Inflammatory macrophage treated with lipopolysaccharide for 1 hour (primary cell): ENCODE results near the gene EIF3F.
A peak's percentile ranks its signal among the peaks of the same experiment; 100 is the strongest.

Experiments used
- DNase-seq, 2 donors: peaks; one replicate each; pipeline ENCODE4 v3.0.0-alpha.2; 2020 to 2022

Gene EIF3F

DNA sequence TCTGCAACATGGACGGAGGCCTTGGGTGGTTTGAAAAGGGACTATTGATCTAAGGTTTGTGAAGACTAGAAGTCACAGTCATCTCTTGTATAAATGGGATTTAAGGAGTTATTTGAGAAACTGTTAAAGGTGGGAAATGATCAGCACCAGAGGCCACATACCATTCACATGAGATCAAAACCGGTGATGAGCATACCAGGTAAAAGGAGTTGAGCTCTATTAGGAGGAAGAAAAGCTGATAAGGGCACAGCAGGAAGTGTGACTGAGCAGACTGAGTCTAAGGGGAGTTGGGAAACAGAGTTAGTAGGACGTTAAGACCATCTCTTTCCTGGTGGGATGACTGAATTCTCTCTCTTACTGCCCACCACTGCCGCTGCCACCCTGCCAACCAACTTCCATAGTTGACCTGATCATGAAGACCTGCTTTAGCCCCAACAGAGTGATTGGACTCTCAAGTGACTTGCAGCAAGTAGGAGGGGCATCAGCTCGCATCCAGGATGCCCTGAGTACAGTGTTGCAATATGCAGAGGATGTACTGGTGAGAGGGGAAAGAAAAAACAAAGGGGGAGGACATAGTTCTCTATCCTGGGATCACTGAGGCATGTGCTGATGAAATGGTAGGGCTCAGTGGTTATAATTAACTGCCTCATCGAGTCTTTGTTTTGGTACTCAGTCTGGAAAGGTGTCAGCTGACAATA, 7.6 kb downstream of the EIF3F start:
- DNase-seq, result no peak

- no peak for DNase-seq
These were observed 12.7 kb downstream of the EIF3F start for GRCh38 chr11:7999795-8000194.

DNA sequence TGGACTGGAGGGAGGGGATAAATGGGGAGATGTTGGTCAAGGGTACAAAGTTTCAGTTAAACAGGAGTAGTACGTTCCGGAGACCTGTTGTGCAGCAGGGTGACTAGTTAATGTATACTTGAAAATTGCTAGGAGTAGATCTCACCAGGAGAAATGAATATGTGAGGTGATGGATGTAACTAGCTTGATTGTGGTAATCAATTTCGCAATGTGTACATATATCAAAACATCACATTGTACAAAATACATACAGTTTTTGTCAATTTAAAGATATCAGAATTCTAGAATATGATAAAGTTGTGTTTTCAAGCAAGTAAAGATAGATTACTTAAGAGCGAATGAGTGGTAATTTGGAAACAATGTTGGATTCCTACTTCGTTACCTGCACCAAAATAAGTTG, 13.3 kb downstream of the EIF3F start:
- DNase-seq, result no peak

DNA sequence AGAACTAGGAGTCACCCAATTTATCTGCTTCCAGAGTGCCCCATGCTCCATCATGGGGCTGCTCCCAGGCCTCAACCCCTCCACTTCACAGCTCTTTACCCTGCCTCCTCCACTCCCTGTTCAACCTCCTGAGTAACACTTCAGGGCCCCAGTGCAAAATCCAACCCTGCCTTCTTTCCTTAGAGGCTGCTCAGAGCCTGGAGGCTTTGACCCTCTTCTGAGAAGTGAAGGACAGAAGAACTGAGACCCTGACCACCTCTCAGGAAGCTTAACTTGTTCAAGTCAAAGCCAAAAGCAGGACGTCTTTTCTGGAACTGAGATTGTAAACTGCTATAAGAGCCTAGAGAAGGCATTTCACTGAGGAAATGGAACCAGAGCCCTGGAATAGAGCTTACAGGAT, 15.5 kb downstream of the EIF3F start:
- DNase-seq, result no peak

DNA sequence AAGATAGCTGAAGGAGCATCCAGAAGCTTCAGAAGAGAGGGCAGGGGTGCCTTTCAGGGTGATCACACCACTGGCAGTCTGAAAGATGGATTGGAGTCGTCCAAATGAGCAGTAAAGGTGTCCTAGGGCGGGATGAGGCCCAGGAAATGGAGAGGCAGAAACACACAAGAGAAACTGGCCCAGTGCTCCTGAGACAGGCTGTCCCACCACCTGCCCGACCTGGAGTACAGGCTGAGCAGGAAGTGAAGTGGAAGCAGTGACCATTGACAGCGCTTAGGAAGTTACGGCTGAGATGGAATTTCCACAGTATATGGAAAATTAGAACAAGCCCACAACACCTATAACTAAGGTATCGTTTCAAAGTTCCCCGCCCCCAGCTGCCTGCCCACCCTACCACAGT, 16.1 kb downstream of the EIF3F start:
- DNase-seq, result no peak

- no peak for DNase-seq
These were observed 16.9 kb downstream of the EIF3F start for GRCh38 chr11:8004008-8004407.

DNA sequence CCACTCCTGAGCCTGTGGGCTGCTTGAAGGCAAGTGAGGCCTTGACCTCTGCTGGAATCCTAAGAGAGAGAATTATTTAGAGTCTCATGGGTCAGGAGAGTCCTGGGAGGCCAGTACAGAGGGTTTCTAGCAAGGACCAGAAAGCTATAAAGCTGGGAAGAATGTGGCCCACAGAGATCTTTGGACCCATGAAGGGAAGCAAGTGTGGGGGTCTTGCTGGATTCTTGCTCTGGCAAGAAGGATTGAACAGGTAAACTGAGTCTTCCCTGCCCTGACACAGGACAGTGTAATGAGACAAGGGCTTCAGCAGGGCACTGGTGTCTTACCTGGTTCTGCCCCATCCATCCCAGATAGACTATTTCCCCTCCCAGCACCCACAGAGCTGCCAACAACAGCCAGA, 18.4 kb downstream of the EIF3F start:
- no peak for DNase-seq

DNA sequence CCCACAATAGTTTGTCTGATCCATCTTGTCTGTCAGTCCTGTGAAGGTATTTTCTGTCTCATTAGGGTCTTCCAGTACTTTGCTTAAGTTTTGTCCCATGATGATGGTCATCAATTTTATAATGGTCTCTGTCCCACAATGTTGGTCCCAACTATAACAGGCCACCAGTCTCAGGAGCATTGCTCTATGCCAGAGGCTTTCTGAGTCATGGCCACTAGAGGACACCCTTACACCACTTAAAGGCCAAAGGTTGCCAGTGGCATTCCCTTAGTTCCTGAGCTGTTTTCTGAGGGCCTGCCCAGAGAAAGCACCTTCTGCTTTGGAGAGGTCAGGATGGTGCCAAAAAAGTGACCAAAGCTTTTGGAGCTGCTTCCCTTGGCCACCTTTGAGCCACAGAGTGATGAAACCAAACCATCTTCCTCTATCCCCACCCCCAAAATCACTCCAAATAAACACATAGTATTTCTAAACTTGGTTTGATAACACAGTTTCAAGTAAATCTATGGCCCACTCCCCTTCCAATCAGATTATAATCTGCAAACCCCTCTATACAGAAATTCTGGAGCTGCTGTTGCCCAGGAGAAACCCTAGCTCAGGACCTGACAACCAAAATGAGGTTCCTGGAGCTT, 19.3 kb downstream of the EIF3F start:
- DNase-seq, result peak; percentile 43 to 82

DNA sequence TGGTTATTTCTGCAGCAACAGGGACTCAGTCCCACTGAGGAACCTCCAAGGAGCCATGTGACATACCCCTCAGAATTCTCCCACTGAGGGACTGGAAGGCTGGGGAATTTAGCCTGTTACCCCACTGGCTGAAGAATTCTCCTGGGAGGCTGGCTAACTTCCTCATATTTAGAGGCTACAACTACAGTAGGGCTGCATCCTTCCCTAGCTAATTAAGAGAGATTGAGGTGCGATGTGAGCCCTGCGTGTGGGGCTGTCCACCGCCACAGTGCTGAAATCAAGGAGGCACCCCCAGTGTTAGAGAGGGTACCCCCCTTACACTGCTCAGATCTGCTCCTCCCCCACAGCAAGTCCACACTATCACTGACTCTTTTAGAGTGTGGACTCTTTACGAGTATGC, 21.1 kb downstream of the EIF3F start:
- DNase-seq, result peak; percentile 15 to 41

- no peak for DNase-seq
These were observed 22.7 kb downstream of the EIF3F start for GRCh38 chr11:8009856-8010255.

GRCh38 chr11:8011371-8011770, 24.2 kb downstream of the EIF3F start:
- peak; percentile 23 to 41 for DNase-seq

- DNase-seq, result no peak
These were observed 24.9 kb downstream of the EIF3F start for GRCh38 chr11:8011981-8012444.

DNA sequence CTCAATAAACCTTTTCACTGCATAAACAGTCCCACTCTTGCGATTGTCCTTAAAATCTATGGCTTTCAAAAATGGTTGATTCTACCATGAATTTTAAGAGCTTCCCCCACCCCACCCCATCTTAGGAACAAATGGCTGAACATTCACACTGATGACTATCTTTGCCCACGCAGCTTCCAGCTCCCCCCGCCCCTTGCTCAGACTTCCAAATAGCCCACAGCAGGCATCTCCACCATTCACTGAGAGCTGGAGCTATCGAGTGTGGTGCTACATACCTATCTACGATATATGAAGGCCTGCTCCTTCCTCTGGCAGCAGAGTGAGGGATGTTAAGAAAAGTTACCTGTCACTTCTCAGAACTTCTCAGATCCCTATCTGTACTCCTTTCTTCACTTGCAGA, 26.7 kb downstream of the EIF3F start:
- no peak for DNase-seq

DNA sequence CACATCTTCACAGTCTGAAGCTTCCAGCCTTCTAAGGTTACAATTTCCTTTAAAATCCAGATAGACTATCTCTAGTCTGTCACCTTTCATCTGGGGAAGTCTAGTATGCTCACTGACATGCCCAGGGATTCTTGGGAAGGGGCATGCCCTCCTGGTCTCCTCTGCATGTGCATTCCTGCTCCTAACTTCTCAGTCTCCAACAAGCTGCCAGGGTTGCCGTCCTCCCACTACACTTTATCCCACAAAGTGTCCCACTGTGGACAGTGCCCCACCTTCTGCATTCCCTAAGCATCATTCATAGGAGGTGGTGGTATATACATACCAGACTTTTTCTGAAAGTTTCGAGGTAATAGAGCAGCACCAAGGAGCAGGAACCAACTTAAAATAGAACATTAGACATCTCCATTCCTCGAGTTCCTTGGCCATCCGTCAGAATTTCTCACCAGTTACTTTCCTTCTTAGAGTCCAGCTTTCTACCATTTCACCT, 28.7 kb downstream of the EIF3F start:
- DNase-seq, result no peak

DNA sequence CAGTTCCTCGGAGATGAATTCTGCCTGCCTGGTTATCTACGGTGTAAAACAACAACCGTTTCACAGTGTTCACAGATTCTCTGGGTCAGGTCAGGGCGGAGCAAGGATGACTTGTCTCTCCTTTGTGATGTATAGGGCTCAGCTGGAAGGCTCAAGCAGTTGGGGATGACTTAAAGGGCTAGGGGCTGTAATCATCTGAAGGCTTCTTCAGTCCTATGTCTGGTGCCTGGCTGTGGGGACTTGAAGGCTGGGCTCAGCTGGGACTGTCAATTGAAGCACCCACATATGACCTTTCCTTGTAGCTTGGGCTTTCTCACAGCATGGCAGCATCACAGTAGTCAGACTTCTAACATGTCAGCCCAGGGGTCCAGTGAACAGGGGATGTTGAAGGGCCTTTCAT, 29.3 kb downstream of the EIF3F start:
- DNase-seq, result no peak

DNA sequence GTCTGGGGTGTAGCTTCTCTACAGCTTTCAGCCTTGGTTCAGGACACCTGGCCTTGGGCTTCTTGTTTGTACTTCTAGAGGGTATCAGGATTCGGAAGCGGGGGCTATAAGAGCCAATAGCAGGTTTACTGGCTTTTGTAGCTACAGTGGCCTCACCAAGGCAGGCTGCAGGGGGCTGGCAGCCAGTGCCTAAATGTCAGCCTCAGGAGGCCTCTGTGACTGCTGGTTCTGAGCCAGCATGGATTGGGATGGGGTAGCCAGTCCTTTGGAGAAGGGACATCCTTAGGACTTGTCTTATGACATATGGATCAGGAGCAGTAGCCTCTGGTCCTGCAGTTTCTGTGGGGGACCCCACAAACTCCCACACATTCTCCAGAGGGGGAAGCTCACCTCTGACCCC, 29.9 kb downstream of the EIF3F start:
- no peak for DNase-seq

- DNase-seq, result no peak
These were observed 30.9 kb downstream of the EIF3F start for GRCh38 chr11:8017894-8018483.

- no peak for DNase-seq
These were observed 31.6 kb downstream of the EIF3F start for GRCh38 chr11:8018484-8019313.

DNA sequence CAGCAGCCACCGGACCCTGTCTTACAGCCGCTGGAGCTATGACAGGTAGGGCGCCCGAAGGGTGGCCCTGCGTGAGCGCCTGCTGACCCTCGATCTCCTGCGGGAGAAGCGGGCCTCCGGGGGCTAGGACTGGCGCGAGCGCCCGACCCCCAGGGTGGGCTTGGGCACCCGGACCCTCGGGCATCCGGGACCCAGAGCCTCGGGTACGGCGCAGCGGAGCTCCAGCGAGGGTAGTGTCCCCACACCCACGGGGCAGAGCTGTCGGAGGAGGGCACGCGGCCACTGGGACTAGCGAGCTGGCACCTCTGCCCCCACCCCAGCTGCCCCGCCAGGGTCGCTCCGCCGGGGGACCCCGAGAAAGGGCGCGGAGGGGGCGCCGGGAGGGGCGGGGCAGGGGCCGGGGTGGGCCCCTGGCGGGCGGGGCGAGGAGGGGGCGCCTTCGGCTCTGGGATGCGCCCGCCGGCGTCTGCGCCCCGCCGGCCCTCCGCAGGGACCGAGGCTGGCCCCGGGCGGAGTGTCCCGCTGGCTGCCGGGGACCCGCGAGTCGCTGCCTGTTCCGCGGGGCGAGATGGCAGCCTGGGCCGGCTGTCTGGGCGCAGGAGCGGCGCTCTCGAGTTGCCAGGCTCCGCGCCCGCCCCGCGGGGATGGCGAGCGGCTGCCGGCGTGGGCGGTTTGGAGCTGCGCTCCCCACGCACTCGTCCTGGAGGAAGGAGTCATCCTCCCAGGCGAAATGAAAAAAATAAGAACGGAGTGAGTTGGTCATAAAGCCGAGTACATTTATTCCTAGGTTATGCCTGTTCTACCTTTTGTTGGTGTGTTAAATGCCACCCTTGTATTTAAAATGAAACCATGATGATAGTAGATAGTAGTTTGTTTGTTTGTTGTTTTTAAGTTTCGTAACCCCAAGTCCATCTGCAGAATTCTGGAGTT, 32.4 kb downstream of the EIF3F start:
- DNase-seq, result peak; percentile 4 to 26

DNA sequence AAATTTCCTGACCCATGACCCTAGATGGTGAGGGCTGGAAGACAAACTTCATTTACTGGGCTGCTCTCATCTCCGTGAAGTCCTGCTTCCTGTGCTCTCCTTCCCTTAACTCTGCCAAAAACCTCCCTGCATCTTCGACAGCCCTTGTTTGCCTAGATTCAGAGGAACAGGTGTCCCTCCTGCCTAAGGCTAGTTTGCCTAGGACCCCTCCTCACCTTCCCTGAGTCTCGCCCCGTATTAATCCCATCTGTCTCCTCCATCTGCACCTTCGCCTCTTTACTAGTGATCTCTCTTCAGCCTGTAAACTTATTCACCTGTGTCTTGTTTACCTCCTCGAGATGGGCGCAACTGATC, 33.1 kb downstream of the EIF3F start:
- DNase-seq, result no peak

- no peak for DNase-seq
These were observed 34.8 kb downstream of the EIF3F start for GRCh38 chr11:8021920-8022319.

- no peak for DNase-seq
These were observed 35.7 kb downstream of the EIF3F start for GRCh38 chr11:8022876-8023275.
